H9 (cell line): ENCODE data around the gene ALG13. TPM values are rescaled to one million over a fixed set of nuclear protein-coding genes. Genes with fewer than 3 reads are reported as not detected.
A peak's percentile ranks its signal among the peaks of the same experiment; 100 is the strongest.

Experiments used
- DNase-seq: peaks from one replicate; pipeline ENCODE4 v3.0.0-alpha.2; 2017
- H2AFZ ChIP-seq: one replicate; pipeline ENCODE4 v1.6.1; 2013; ENCODE audit warnings: mild to moderate bottlenecking, low read length, control low read depth, moderate library complexity
- H2AK5ac ChIP-seq: 2 replicates; pipeline ENCODE4 v1.6.1; 2013; ENCODE audit warnings: low read length, control low read depth, mixed read lengths; ENCODE audit not compliant: insufficient read length
- H2BK120ac ChIP-seq: one replicate; pipeline ENCODE4 v1.6.1; 2013; ENCODE audit warnings: low read depth, mild to moderate bottlenecking, low read length, control low read depth, inconsistent platforms; ENCODE audit not compliant: poor library complexity, severe bottlenecking
- H2BK12ac ChIP-seq: 2 replicates; pipeline ENCODE4 v1.6.1; 2013; ENCODE audit warnings: low read length, control low read depth, mixed read lengths, low read depth; ENCODE audit not compliant: insufficient read length
- H2BK15ac ChIP-seq: 2 replicates; pipeline ENCODE4 v1.6.1; 2013; ENCODE audit warnings: low read depth, low read length, control low read depth
- H2BK20ac ChIP-seq: one replicate; pipeline ENCODE4 v1.6.1; 2013; ENCODE audit warnings: low read depth, mild to moderate bottlenecking, low read length, control low read depth, inconsistent platforms; ENCODE audit not compliant: poor library complexity, severe bottlenecking
- H2BK5ac ChIP-seq: 2 replicates; pipeline ENCODE4 v1.6.1; 2013; ENCODE audit warnings: low read length, control low read depth, mixed read lengths; ENCODE audit not compliant: insufficient read length
- H3K14ac ChIP-seq: 2 replicates; pipeline ENCODE4 v1.6.1; 2013; ENCODE audit warnings: low read length, control low read depth; ENCODE audit not compliant: insufficient read depth
- H3K18ac ChIP-seq: 2 replicates; pipeline ENCODE4 v1.6.1; 2013; ENCODE audit warnings: low read depth, mild to moderate bottlenecking, mixed read lengths, low read length, control low read depth; ENCODE audit not compliant: insufficient read length
- H3K23ac ChIP-seq: 2 replicates; pipeline ENCODE4 v1.6.1; 2013; ENCODE audit warnings: low read length, control low read depth, mixed read lengths, low read depth; ENCODE audit not compliant: insufficient read length
- H3K23me2 ChIP-seq: 2 replicates; pipeline ENCODE4 v1.6.1; 2013; ENCODE audit warnings: low read depth, mild to moderate bottlenecking, mixed read lengths, low read length, control low read depth; ENCODE audit not compliant: insufficient read length, poor library complexity, severe bottlenecking
- H3K27ac ChIP-seq: 2 replicates; pipeline ENCODE4 v1.5.1; 2013; ENCODE audit warnings: low read length, control low read depth, mixed read lengths, low read depth; ENCODE audit not compliant: insufficient read length
- H3K27me3 ChIP-seq: 2 replicates; pipeline ENCODE4 v1.6.1; 2013; ENCODE audit warnings: low read length, control low read depth, inconsistent platforms; ENCODE audit not compliant: insufficient read depth
- H3K4ac ChIP-seq: 2 replicates; pipeline ENCODE4 v1.6.1; 2013; ENCODE audit warnings: low read depth, mild to moderate bottlenecking, control low read depth, inconsistent platforms, low read length, moderate library complexity
- H3K4me1 ChIP-seq: 2 replicates; pipeline ENCODE4 v1.6.1; 2013; ENCODE audit warnings: low read length, control low read depth, inconsistent platforms; ENCODE audit not compliant: insufficient read depth
- H3K4me2 ChIP-seq: 2 replicates; pipeline ENCODE4 v1.6.1; 2013; ENCODE audit warnings: low read length, control low read depth, mixed read lengths; ENCODE audit not compliant: insufficient read length, insufficient read depth
- H3K56ac ChIP-seq: 2 replicates; pipeline ENCODE4 v1.6.1; 2013; ENCODE audit warnings: low read depth, mild to moderate bottlenecking, mixed read lengths, low read length, control low read depth; ENCODE audit not compliant: insufficient read length
- H3K79me1 ChIP-seq: 2 replicates; pipeline ENCODE4 v1.6.1; 2013; ENCODE audit warnings: low read depth, mild to moderate bottlenecking, moderate library complexity, low read length, control low read depth, inconsistent platforms; ENCODE audit not compliant: insufficient read depth, poor library complexity, severe bottlenecking
- H3K79me2 ChIP-seq: 2 replicates; pipeline ENCODE4 v1.6.1; 2013; ENCODE audit warnings: low read length, control low read depth, inconsistent platforms; ENCODE audit not compliant: insufficient read depth
- H3K9ac ChIP-seq: 2 replicates; pipeline ENCODE4 v1.6.1; 2013; ENCODE audit warnings: low read length, control low read depth, mixed read lengths; ENCODE audit not compliant: insufficient read length; ENCODE audit errors: extremely low read depth
- H3K9me3 ChIP-seq: one replicate; pipeline ENCODE4 v1.6.1; 2013; ENCODE audit warnings: low read depth, low read length, inconsistent platforms; ENCODE audit not compliant: control insufficient read depth
- H3T11ph ChIP-seq: one replicate; pipeline ENCODE4 v1.6.1; 2013; ENCODE audit warnings: mild to moderate bottlenecking, low read length, control low read depth, inconsistent platforms
- H4K20me1 ChIP-seq: one replicate; pipeline ENCODE4 v1.6.1; 2013; ENCODE audit not compliant: control insufficient read depth, insufficient read length, insufficient read depth
- H4K5ac ChIP-seq: 2 replicates; pipeline ENCODE4 v1.6.1; 2013; ENCODE audit warnings: low read depth, mild to moderate bottlenecking, mixed read lengths, low read length, control low read depth; ENCODE audit not compliant: insufficient read length
- H4K8ac ChIP-seq: replicated peaks from 2 replicates; pipeline ENCODE4 v1.6.1; 2013; ENCODE audit warnings: low read length, control low read depth, mixed read lengths, low read depth; ENCODE audit not compliant: insufficient read length
- H4K91ac ChIP-seq: 2 replicates; pipeline ENCODE4 v1.6.1; 2013; ENCODE audit warnings: low read depth, mild to moderate bottlenecking, moderate library complexity, mixed read lengths, low read length, control low read depth; ENCODE audit not compliant: insufficient read length
- H3K27ac Mint-ChIP-seq, 3 experiments: 2 replicates in 2 of 3; 3 replicates in 1 of 3; pipeline ENCODE4 v1.8.0; 2020 to 2021; ENCODE audit warnings: mixed read lengths in 3 of 3, mild to moderate bottlenecking in 1 of 3, moderate library complexity in 1 of 3
- H3K27me3 Mint-ChIP-seq: 2 replicates; pipeline ENCODE4 v1.8.0; 2021; ENCODE audit warnings: low read depth, mild to moderate bottlenecking, moderate library complexity, mixed read lengths
- H3K36me3 Mint-ChIP-seq, 3 experiments: 2 replicates in 2 of 3; 3 replicates in 1 of 3; pipeline ENCODE4 v1.8.0; 2020 to 2021; ENCODE audit warnings: low read depth in 3 of 3, mixed read lengths in 3 of 3; ENCODE audit not compliant: insufficient read depth in 1 of 3
- H3K4me1 Mint-ChIP-seq, 2 experiments: 2 replicates each; pipeline ENCODE4 v1.8.0; 2020; ENCODE audit warnings: mixed read lengths in 2 of 2
- H3K4me3 Mint-ChIP-seq, 2 experiments: 2 replicates in 1 of 2; 3 replicates in 1 of 2; pipeline ENCODE4 v1.8.0; 2020 to 2021; ENCODE audit warnings: mild to moderate bottlenecking in 2 of 2, mixed read lengths in 2 of 2, moderate library complexity in 1 of 2
- H3K9me3 Mint-ChIP-seq, 2 experiments: 2 replicates in 1 of 2; 3 replicates in 1 of 2; pipeline ENCODE4 v1.8.0; 2020; ENCODE audit warnings: mild to moderate bottlenecking in 2 of 2, mixed read lengths in 2 of 2, moderate library complexity in 1 of 2
- WGBS: extraction: QIAGEN DNeasy Blood & Tissue Kit; methylation state at CpG from one replicate; pipeline ENCODE4 v1.1.7; 2013; ENCODE audit warnings: missing lambda C conversion rate, low lambda C conversion rate, mixed read lengths; ENCODE audit not compliant: insufficient read length; ENCODE audit errors: extremely low coverage; 5-methylcytosine and 5-hydroxymethylcytosine counted together
- total RNA-seq: library from RNA; stranded (reverse); gene quantifications from 2 replicates; pipeline ENCODE4 v1.2.1, GENCODE V29; 2021
- TF ChIP-seq, protein P1 (sequence below): fragments of 200-600 bp; sonication (generic); conservative IDR thresholded peaks from 3 replicates; pipeline ENCODE4 v1.8.0; 2021; ENCODE audit warnings: antibody characterized with exemption, mild to moderate bottlenecking

Gene ALG13
- total RNA-seq, 1 experiment from 2014 or later, result 91.9 TPM

DNA sequence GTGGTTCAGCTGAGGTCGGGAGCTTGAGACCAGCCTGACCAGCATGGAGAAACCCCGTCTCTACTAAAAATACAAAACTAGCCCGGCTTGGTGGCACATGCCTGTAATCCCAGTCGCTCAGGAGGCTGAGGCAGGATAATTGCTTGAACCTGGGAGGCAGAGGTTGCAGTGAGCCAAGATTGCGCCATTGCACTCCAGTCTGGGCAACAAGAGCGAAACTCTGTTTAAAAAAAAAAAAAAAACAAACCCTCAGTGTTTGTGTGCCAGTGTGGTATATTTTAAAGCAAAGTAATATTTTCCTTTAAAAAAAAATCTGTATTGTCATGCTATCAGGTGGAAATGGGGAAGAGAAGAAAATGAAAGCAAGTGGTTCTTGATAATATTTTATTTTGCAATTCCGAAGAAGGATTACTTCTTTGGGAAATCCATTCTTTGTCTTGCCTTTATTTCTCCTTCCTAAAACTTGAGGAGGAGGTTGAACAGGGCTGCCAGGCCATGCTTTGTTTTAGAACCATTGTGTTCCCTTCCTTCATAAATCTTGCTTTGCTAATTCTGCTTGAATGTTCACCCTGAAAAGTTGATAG, 14.4 kb downstream of the ALG13 start:
- Mint-ChIP-seq H3K27ac (peak overlapping the region in 2 of 3 experiments; percentile 42 to 53; a peak in 3 of 7 replicates), H3K9me3 (no peaks in the 10 kb centered on the region), H3K4me1 (peaks cover 7 to 9% of the 10 kb centered on the region in 2 experiments), H3K4me3 (no peak overlapping the region), H3K27me3 (no peaks in the 10 kb centered on the region), H3K36me3 (peaks cover 0 to 19% (median 17%) of the 10 kb centered on the region in 3 experiments; a peak in 5 of 7 replicates)
- Histone ChIP-seq H3K14ac (no peak overlapping the region), H4K91ac (no peak overlapping the region), H2AK5ac (no peak overlapping the region), H4K8ac (no peak overlapping the region), H3K4ac (no peak overlapping the region), H3K56ac (no peak overlapping the region), H2AFZ (no peak overlapping the region), H2BK15ac (no peak overlapping the region), H3K27ac (no peak overlapping the region), H2BK120ac (no peak overlapping the region), H4K20me1 (no peaks in the 10 kb centered on the region), H3K4me1 (no peaks in the 10 kb centered on the region), H3K18ac (no peak overlapping the region), H2BK5ac (no peak overlapping the region), H3K79me2 (no peaks in the 10 kb centered on the region), H3K23me2 (no peaks in the 10 kb centered on the region), H3K4me2 (no peak overlapping the region), H2BK20ac (no peak overlapping the region), H3K9ac (no peak overlapping the region), H3T11ph (no peak overlapping the region), H4K5ac (no peak overlapping the region), H2BK12ac (no peak overlapping the region), H3K79me1 (no peaks in the 10 kb centered on the region), H3K23ac (no peak overlapping the region), H3K27me3 (no peaks in the 10 kb centered on the region), H3K9me3 (no peaks in the 10 kb centered on the region)
- WGBS, result no CpG with 5 or more reads among the region's 7 CpGs
- TF ChIP-seq, protein P1, sequence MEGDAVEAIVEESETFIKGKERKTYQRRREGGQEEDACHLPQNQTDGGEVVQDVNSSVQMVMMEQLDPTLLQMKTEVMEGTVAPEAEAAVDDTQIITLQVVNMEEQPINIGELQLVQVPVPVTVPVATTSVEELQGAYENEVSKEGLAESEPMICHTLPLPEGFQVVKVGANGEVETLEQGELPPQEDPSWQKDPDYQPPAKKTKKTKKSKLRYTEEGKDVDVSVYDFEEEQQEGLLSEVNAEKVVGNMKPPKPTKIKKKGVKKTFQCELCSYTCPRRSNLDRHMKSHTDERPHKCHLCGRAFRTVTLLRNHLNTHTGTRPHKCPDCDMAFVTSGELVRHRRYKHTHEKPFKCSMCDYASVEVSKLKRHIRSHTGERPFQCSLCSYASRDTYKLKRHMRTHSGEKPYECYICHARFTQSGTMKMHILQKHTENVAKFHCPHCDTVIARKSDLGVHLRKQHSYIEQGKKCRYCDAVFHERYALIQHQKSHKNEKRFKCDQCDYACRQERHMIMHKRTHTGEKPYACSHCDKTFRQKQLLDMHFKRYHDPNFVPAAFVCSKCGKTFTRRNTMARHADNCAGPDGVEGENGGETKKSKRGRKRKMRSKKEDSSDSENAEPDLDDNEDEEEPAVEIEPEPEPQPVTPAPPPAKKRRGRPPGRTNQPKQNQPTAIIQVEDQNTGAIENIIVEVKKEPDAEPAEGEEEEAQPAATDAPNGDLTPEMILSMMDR, result no peak
- DNase-seq, result no peak
